ENCODE measurements around the gene AKT1.

DNA sequence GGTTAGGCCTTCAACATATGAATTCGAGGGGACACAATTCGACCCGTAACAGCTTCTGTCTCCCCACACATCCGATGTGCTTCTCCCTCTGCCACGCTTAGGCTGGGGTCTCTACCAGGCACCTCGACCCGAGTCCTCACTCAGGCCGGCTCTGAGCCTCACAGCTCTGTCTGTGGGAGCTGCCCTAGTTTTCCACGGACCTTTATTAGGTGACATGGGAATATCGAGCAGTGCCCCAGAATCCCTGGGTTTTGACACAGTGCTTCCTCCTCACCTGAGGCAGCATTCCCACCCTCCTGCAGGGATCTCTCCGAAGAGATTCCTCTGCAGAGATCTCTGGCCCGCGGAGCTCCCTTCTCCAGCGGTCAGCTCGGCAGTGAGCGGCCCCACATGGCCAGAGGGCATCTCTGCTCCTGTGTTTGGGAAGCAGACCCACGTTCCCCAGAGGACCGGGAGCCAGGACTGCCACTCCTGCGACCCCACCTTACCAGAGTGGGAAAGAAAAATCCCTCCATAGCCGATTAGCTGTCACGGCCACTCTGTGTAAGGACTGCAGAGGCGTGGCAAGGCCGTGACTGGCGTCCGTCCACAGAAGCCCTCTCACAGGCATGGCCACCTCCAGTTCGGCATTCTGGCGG lies 26.5 kb upstream of the AKT1 start:
- TF ChIP-seq POLR2A (IDR thresholded peaks at IDR 0.05; ENCODE audit: low read depth, low read length) (no peak), POLR2AphosphoS5 (IDR thresholded peaks at IDR 0.05; ENCODE audit: low read depth, low read length) (no peak)
